Muscle layer of duodenum (tissue), 2 donors: ENCODE results near the gene DNAH3.
"Not testable (repeated sequence)": the region's sequence is repeated elsewhere in the genome, so short reads cannot be mapped to it uniquely, and the experiment has no call there.

Source experiments
- H3K27ac ChIP-seq: one replicate; pipeline ENCODE4 v1.7.0; 2013; ENCODE audit warnings: mild to moderate bottlenecking, low read length
- H3K27me3 ChIP-seq: one replicate; pipeline ENCODE4 v1.7.0; 2013; ENCODE audit warnings: low read depth, mild to moderate bottlenecking, control low read depth, low read length
- H3K36me3 ChIP-seq, 2 donors: one replicate each; pipeline ENCODE4 v1.7.0; 2013; ENCODE audit warnings: low read length in 2 of 2, control low read depth in 1 of 2, mild to moderate bottlenecking in 1 of 2; ENCODE audit not compliant: insufficient read depth in 2 of 2, control insufficient read depth in 1 of 2
- H3K4me1 ChIP-seq, 2 donors: one replicate each; pipeline ENCODE4 v1.7.0; 2013; ENCODE audit warnings: low read length in 2 of 2, mild to moderate bottlenecking in 2 of 2, control low read depth in 1 of 2, moderate library complexity in 1 of 2; ENCODE audit not compliant: insufficient read depth in 2 of 2, control insufficient read depth in 1 of 2
- H3K4me3 ChIP-seq, 2 donors: one replicate each; pipeline ENCODE4 v1.7.0; 2013; ENCODE audit warnings: low read length in 2 of 2, low read depth in 1 of 2, mild to moderate bottlenecking in 1 of 2
- H3K9me3 ChIP-seq, 2 donors: one replicate each; pipeline ENCODE4 v1.7.0; 2013; ENCODE audit warnings: low read length in 2 of 2, control low read depth in 1 of 2, mild to moderate bottlenecking in 1 of 2; ENCODE audit not compliant: control insufficient read depth in 1 of 2
- donor health status: healthy.

Gene DNAH3

GRCh38 chr16:21156767-21157467 lies 6.3 kb upstream of the DNAH3 start:
- no peak overlapping the region for H3K4me3 ChIP-seq
- no peaks in the 10 kb centered on the region for H3K27me3 ChIP-seq
- H3K9me3 ChIP-seq, result no peaks in the 10 kb centered on the region
- H3K27ac ChIP-seq, result no peak overlapping the region
- H3K36me3 ChIP-seq, result no peaks in the 10 kb centered on the region
- peaks cover 11 to 34% of the 10 kb centered on the region in 2 donors for H3K4me1 ChIP-seq

- not testable (repeated sequence) for H3K36me3 ChIP-seq, H3K9me3 ChIP-seq, H3K27ac ChIP-seq, H3K27me3 ChIP-seq, H3K4me3 ChIP-seq
- peaks cover 11 to 25% of the 10 kb centered on the region in 2 donors for H3K4me1 ChIP-seq
Measured at GRCh38 chr16:21156011-21156410, 5.4 kb upstream of the DNAH3 start.

- peaks cover 7 to 16% of the 10 kb centered on the region in 2 donors for H3K4me1 ChIP-seq
- H3K9me3 ChIP-seq, H3K36me3 ChIP-seq, H3K27me3 ChIP-seq, H3K4me3 ChIP-seq, H3K27ac ChIP-seq: not testable (repeated sequence)
Measured at GRCh38 chr16:21153124-21153729, 2.6 kb upstream of the DNAH3 start.

DNA sequence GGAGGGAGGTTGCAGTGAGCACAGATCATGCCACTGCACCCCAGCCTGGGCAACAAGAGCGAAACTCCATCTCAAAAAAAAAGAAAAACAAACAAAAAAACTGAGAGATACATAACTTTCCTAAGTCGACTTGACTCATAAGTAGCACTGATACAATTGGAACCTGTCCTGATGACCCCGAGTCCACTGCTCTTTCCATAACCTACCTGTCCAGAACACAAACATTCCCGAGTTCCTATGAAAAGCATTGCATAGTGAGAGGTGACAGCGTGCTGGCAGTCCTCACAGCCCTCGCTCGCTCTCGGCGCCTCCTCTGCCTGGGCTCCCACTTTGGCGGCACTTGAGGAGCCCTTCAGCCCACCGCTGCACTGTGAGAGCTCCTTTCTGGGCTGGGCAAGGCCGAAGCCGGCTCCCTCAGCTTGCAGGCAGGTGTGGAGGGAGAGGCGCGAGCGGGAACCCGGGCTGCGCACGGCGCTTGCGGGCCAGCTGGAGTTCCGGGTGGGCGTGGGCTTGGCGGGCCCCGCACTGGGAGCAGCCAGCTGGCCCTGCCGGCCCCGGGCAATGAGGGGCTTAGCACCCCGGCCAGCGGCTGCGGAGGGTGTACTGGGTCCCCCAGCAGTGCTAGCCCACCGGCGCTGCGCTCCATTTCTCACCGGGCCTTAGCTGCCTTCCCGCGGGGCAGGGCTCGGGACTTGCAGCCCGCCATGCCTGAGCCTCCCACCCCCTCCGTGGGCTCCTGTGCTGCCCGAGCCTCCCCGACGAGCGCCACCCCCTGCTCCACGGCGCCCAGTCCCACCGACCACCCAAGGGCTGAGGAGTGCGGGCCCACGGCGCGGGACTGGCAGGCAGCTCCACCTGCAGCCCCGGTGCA lies 1.7 kb upstream of the DNAH3 start:
- H3K36me3 ChIP-seq, H3K4me3 ChIP-seq, H3K27me3 ChIP-seq, H3K27ac ChIP-seq, H3K9me3 ChIP-seq, H3K4me1 ChIP-seq: not testable (repeated sequence)

DNA sequence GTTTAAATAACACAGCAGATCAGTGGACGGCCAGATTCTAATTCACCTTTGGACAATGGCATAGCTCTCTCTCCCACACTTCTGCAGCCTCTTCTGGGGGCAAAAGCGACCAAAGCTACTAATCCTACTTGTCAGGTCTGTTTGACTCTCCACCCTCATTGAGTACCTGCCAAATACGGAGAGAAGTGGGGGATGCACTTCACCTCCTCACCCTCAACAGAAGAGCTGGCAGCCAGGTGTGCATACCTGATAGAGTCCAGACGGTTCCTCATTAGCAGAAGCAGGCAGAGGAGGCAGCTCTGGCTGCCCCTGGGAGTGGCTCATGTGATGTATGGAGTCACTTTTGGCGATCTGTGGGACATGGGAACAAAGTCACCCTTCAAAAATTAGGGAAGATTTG lies 4.9 kb downstream of the DNAH3 start:
- no peaks in the 10 kb centered on the region for H3K36me3 ChIP-seq
- H3K27me3 ChIP-seq, result no peaks in the 10 kb centered on the region
- no peak overlapping the region for H3K4me3 ChIP-seq
- H3K27ac ChIP-seq, result no peak overlapping the region
- H3K9me3 ChIP-seq, result no peaks in the 10 kb centered on the region
- H3K4me1 ChIP-seq, result peaks cover 1 to 5% of the 10 kb centered on the region in 2 donors

- no peak overlapping the region for H3K27ac ChIP-seq
- no peaks in the 10 kb centered on the region for H3K27me3 ChIP-seq
- no peaks in the 10 kb centered on the region for H3K9me3 ChIP-seq
- no peaks in the 10 kb centered on the region for H3K4me1 ChIP-seq
- no peak overlapping the region for H3K4me3 ChIP-seq
- no peaks in the 10 kb centered on the region for H3K36me3 ChIP-seq
Measured at GRCh38 chr16:21134053-21134452, 16.6 kb downstream of the DNAH3 start.

- Histone ChIP-seq H3K9me3 (no peaks in the 10 kb centered on the region), H3K27ac (no peak overlapping the region), H3K27me3 (no peaks in the 10 kb centered on the region), H3K4me3 (no peak overlapping the region), H3K36me3 (no peaks in the 10 kb centered on the region), H3K4me1 (no peaks in the 10 kb centered on the region)
Measured at GRCh38 chr16:21130811-21131210, 19.8 kb downstream of the DNAH3 start.

DNA sequence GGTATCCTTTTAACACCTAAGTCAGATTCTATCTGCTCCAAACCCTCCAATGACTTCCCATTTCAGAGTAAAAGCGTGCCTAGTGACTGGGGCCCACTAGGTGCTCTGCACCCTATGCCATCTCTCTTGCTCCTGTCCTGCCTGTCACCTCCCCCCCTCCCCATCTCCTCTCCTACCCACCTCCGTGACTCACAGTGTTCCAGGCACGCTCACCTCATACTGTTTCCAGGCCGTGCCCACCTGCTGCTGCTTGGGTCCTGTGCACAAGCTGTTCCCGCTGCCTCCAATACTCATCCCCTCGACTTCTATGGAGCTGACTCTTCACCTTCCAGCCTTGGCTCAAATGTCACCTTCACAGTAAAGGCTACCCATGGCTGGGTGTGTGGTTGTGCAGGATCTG lies 21.7 kb downstream of the DNAH3 start:
- Histone ChIP-seq H3K36me3 (no peaks in the 10 kb centered on the region), H3K27ac (no peak overlapping the region), H3K4me3 (no peak overlapping the region), H3K4me1 (no peaks in the 10 kb centered on the region), H3K27me3 (no peaks in the 10 kb centered on the region), H3K9me3 (no peaks in the 10 kb centered on the region)

- H3K4me1 ChIP-seq, result no peaks in the 10 kb centered on the region
- H3K4me3 ChIP-seq, result no peak overlapping the region
- no peak overlapping the region for H3K27ac ChIP-seq
- no peaks in the 10 kb centered on the region for H3K27me3 ChIP-seq
- no peaks in the 10 kb centered on the region for H3K36me3 ChIP-seq
- H3K9me3 ChIP-seq, result no peaks in the 10 kb centered on the region
Measured at GRCh38 chr16:21126518-21126917, 24.1 kb downstream of the DNAH3 start.

- H3K27me3 ChIP-seq, result no peaks in the 10 kb centered on the region
- no peaks in the 10 kb centered on the region for H3K36me3 ChIP-seq
- H3K9me3 ChIP-seq, result no peaks in the 10 kb centered on the region
- H3K4me3 ChIP-seq, result no peak overlapping the region
- no peaks in the 10 kb centered on the region for H3K4me1 ChIP-seq
- no peak overlapping the region for H3K27ac ChIP-seq
Measured at GRCh38 chr16:21125191-21125590, 25.5 kb downstream of the DNAH3 start.

- no peak overlapping the region for H3K27ac ChIP-seq
- H3K27me3 ChIP-seq, result no peaks in the 10 kb centered on the region
- no peaks in the 10 kb centered on the region for H3K9me3 ChIP-seq
- H3K4me1 ChIP-seq, result no peaks in the 10 kb centered on the region
- H3K4me3 ChIP-seq, result no peak overlapping the region
- H3K36me3 ChIP-seq, result no peaks in the 10 kb centered on the region
Measured at GRCh38 chr16:21120976-21121520, 29.6 kb downstream of the DNAH3 start.
